Sigmoid colon (tissue), 3 donors: Measurements from ENCODE around the gene WBP1.

Experiments used
- CTCF ChIP-seq, 4 experiments: fragments of 450-650 bp in 3 of 4; fragments of 200-600 bp in 1 of 4; IDR thresholded peaks; one replicate each; pipeline ENCODE4 v1.5.1; 2016 to 2019; ENCODE audit warnings: antibody characterized with exemption in 4 of 4, mild to moderate bottlenecking in 3 of 4, moderate library complexity in 2 of 4
- POLR2A ChIP-seq, 2 donors: fragments of 450-650 bp; IDR thresholded peaks; one replicate each; pipeline ENCODE4 v1.6.1; 2016; ENCODE audit warnings: antibody characterized with exemption in 2 of 2, mild to moderate bottlenecking in 2 of 2, moderate library complexity in 2 of 2

GRCh38 chr2:74438248-74438647 lies 20.0 kb upstream of the WBP1 start:
- TF ChIP-seq POLR2A (IDR thresholded peaks at IDR 0.05), result no peak
- no peak for TF ChIP-seq CTCF (IDR thresholded peaks at IDR 0.05)
